Stimulated activated CD4-positive, alpha-beta T cell treated with anti-CD3 and anti-CD28 coated beads, TNF-alpha, amount 100 ng/mL, for 4 hours (primary cell): ENCODE measurements around the gene POLR1G.

ENCODE experiments used
- DNase-seq, 3 experiments: peaks; one replicate each; pipeline ENCODE4 v3.0.0-alpha.2; 2020; ENCODE audit warnings: low read depth in 3 of 3

The POLR1G gene

DNA sequence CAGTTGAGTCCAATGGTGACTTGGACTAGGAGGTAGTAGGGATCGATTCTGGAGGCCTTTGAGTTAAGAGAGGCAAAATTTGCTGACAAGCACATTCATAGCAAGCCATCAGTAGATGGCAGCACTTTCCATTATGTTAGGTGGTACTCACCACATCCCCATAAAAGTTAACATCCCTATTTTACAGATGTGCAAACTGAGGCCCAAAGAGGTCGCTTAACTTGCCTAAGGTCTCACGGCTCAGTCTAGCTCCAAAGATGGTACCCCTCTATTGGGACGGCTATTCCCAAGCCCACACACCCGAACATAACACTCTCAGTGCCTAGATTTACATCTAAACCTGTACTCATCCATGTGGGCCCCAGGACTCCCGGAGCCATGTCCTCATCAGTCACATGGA is 39.9 kb downstream of the POLR1G start:
- DNase-seq: no peak

DNA sequence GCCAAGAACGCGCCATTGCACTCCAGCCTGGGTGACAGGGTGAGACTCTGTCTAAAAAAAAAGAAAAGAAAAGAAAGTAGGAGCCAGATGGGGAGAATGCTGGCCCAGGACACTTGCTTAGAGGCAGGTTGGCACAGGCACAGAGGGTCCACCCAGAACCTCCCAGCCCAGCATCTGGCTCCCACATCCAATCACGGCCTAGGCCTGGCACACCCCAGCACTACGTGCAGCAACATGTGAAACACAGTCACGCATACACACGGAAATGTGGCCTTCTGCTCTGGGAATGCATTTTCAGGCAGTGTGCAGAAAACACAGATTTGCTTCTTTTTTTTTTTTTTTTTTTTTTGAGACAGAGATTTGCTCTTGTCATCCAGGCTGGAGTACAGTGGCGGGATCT is 40.5 kb downstream of the POLR1G start:
- DNase-seq: no peak

DNA sequence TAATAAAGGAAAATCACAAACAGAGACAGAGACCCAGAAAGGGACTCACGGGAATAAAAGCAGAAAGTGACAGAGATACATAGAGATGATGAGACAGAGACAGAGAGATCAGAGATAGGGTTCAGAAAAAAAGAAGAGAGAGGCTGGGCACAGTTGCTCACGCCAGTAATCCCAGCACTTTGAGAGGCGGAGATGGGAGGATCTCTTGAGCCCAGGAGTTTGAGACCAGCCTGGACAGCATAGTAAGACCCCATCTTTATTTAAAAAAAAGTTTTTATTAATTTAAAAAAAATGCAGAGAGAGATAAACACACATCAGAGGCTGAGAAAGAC is 41.9 kb downstream of the POLR1G start:
- no peak for DNase-seq

DNA sequence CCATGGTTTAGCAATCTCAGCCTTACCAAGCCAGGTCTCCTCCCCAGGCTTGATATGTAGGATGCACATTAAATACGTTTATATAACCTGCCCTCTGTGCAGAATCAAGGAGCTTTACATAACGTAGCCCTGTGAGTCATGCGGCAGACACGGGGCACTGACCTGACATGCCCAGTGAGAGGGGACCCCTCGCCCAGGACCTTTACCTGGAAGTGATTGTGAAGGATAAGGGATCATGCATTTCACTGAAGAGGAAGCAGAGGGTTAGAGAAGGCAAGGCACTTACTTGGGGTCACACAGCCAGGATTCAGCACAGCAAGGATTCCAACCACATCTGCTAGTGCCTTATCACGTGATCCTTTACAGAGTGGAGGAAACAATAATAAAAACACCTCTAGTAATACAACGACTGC is 42.4 kb downstream of the POLR1G start:
- no peak for DNase-seq

DNA sequence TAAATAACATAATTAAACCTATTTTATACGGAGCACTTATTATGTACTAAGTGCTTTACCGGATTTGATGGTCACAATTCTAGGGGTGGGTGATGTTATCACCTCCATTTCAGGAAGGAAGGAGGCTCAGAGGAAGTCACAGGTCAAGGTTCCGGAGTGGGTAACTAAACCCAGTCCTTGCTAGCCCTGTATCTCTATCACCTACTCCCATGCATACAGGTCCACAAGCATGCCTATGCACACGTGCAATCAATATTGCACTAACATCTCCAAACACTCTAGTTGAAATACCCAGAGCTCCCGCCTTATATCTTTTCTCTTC is 43.5 kb downstream of the POLR1G start:
- no peak for DNase-seq

DNA sequence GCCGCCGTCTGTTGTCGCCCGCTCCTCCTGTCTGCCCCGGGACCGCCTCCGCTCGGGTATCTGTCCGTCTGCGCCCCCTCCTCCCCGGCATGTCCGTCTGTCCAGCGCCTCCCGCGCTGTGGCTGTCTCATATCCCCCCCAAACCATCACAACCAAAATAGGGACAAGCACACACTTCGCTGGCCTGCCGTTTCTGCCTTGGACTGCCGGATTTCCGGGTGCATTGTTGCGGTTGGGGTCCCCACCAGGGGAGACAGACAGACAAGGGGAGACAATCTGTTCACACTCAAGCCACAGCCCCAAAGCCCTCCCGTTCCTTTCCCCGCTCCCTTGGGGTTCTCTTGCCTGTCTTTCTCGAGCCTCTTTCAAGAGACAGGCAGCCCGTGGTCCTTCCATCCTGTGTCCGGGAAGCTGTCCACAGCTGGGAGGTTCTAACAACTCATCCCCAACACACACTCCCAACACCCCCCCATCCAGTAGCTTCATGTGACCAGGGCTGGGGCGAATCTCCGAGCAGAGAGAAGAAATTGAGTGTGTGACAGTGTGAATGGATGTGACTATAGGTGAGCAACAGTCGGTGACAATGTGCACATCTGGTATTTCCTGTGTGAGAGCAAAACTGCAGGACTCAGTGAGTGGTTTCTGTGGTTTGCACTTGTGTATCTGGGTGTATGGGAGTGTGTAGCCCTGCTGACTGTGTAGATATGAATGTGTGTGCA is 44.8 kb downstream of the POLR1G start:
- no peak for DNase-seq

DNA sequence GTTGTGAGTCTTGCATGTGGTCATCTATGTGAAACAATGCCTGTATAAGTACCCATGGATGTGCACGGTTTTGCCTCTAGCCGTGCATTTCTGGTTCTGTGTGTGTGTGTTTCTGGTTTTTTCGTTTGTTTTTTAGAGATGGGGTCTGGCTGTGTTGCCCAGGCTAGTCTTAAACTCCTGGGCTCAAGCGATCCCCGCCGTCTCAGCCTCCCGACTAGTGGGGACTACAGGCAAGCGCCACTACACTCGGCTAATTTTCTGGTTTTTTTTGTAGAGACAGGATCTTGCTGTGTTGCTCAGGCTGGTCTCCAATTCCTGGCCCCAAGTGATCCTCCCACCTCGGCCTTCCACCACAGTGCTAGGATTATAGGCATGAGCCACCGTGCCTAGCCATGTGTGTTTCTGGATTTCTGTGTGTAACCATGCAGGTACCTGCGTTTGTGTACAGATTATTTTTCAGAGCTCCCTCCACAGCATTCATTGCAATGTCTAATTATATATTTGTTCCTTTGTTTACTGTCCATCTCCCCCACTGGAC is 45.5 kb downstream of the POLR1G start:
- no peak for DNase-seq

DNA sequence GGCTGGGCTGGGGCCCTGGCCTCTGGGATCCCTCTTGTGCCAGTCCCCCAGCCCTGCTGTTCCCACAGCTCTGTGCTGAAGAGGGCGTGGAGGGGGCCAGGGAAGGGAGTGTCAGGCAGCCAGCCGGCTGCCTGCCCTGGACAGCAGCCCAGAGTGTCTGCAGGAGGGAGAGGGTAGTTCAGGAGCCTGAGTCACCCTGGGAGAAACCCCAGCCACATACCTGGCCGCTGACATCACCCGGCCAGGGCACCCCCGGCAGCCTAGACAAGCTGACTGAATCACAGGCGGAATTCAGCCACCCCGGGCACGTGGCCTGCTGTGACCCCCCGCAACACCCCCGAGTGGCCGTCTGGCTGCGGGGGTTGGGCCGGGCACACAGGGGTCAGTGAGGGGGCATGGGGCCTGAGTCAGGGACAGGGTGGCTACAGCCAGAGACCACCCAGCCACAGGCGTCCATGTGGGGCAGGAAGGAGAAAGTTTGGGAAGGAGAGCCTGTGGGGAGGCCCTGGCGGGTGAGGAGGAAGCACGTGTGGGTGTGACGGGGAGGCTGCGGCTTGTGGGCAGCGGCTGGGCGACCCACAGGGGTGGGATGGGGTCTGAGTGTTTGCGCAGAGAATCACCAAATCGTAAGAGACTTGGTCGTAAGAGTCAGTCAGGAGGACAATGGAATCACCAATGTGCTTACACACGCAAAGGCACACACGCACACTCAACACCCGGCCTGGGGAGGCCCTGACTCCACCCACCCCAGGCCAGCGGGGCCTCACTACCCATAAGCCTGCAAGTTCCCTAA is 49.5 kb downstream of the POLR1G start:
- no peak for DNase-seq

DNA sequence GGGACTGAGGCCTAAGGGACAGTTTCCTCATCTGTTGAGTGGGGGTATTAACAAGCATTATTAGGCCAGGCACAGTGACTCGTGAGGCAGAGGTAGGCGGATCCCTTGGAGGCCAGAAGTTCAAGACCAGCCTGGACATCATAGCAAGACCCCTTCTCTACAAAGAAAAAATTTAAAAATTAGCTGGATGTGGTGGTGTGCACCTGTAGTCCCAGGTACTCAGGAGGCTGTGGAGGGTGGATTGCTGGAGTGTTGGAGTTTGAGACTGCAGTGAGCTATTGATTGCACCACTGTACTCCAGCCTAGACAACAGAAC is 50.0 kb downstream of the POLR1G start:
- DNase-seq: no peak

DNA sequence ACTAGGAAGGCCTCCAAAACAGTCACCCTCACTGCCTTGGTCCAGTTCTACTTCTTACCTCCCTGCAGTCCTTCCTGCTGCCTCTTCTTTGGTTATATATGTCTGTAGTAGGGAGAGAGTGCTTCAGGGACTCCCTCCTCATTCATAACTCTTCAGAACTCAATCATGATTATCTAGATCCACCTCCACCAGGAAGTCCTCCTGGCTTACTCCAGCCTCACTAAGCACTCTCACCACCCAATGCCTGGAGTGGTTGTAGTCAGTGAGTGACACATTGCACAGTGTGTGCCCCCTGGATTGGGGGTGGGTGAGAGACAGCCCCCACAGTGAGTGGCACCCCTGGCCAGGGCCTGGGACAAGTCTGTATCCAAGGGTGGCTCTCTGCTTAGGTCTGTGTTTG is 51.3 kb downstream of the POLR1G start:
- no peak for DNase-seq
